Sciatic nerve (tissue), 1 donor: ENCODE results near the gene SYT1. TPM values are rescaled to one million over a fixed set of nuclear protein-coding genes. Genes with fewer than 3 reads are reported as not detected.

Experiments used
- microRNA-seq: library from miRNA; unstranded; fragments of <30 nt; microRNA quantifications from one replicate; pipeline ENCODE4 v1.2.0, GENCODE V29; 2020
- total RNA-seq: library from RNA; stranded (reverse); fragmentation: NEBNext Ultra II Directional; extraction: Animal tissue kit (Norgen Biotek cat#: 25700); gene quantifications from one replicate; pipeline ENCODE4 v1.2.1, GENCODE V29; 2021
- donor health status: DM: no; HTN: no; CAD: no.

SYT1 gene
- total RNA-seq, 1 donor from 2014 or later: 9.0 TPM

Small RNA genes within 50 kb of the gene (microRNA-seq; reads per million reads assigned to microRNA genes)
- not detected for gene MIR1252
